GM18526 (cell line): Measurements from ENCODE around the gene KRT15.

Experiments
- POLR2A ChIP-seq: IDR thresholded peaks from 3 replicates; pipeline ENCODE4 v1.6.1; 2011; ENCODE audit not compliant: insufficient read length; ENCODE audit errors: extremely low read depth

Gene KRT15

DNA sequence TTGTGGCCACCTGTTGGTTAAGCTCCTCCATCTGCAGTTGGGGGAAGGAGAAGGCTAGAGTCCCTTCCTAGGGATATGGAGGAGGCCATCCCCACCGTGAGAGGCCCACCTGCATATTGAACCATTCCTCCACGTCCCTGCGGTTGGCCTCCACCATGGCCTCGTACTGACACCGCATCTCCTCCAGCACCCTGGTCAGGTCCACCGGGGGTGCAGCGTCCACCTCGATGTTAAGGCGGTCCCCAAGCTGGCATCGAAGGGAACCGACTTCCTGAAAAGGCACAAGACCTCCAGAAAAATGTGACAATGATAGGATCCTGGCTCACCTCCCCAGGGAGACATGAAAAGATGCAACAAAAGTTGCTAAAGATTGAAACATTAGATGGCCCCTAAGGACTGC lies 54.5 kb downstream of the KRT15 start:
- no peak for TF ChIP-seq POLR2A

- TF ChIP-seq POLR2A = no peak
Observed at GRCh38 chr17:41463746-41464145, 54.9 kb downstream of the KRT15 start.
